ENCODE measurements around the gene WNT6. TPM values are rescaled to one million over a fixed set of nuclear protein-coding genes. Genes with fewer than 3 reads are reported as not detected.
A peak's percentile ranks its signal among the peaks of the same experiment; 100 is the strongest.

WNT6 gene
- total RNA-seq, 2 donors from 2014 or later = not detected

GRCh38 chr2:218902427-218902826, 42.8 kb downstream of the WNT6 start:
- no peak overlapping the region for H3K4me3 ChIP-seq (ENCODE audit: low read length)
- TF ChIP-seq, protein P1, sequence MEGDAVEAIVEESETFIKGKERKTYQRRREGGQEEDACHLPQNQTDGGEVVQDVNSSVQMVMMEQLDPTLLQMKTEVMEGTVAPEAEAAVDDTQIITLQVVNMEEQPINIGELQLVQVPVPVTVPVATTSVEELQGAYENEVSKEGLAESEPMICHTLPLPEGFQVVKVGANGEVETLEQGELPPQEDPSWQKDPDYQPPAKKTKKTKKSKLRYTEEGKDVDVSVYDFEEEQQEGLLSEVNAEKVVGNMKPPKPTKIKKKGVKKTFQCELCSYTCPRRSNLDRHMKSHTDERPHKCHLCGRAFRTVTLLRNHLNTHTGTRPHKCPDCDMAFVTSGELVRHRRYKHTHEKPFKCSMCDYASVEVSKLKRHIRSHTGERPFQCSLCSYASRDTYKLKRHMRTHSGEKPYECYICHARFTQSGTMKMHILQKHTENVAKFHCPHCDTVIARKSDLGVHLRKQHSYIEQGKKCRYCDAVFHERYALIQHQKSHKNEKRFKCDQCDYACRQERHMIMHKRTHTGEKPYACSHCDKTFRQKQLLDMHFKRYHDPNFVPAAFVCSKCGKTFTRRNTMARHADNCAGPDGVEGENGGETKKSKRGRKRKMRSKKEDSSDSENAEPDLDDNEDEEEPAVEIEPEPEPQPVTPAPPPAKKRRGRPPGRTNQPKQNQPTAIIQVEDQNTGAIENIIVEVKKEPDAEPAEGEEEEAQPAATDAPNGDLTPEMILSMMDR (conservative IDR thresholded peaks at IDR 0.05) = no peak
- no peaks in the 10 kb centered on the region for H3K36me3 Mint-ChIP-seq (ENCODE audit: low read depth)
- H3K27ac Mint-ChIP-seq = no peak overlapping the region
- peaks cover 3% of the 10 kb centered on the region for H3K9me3 Mint-ChIP-seq
- H3K27me3 Mint-ChIP-seq (ENCODE audit: insufficient read depth) = peaks cover 93% of the 10 kb centered on the region
- no peak overlapping the region for H3K9ac ChIP-seq (ENCODE audit: extremely low read depth, low read length, poor library complexity, severe bottlenecking)
- H3K4me1 ChIP-seq (ENCODE audit: control insufficient read depth, insufficient read depth, low read length) = no peaks in the 10 kb centered on the region
- no peak for DNase-seq
- H3K4me1 Mint-ChIP-seq = no peaks in the 10 kb centered on the region
- H3K4me3 Mint-ChIP-seq = no peak overlapping the region
- H3K36me3 ChIP-seq (ENCODE audit: control insufficient read depth, insufficient read depth, low read length) = no peaks in the 10 kb centered on the region
- peaks cover 8% of the 10 kb centered on the region for H3K9me3 ChIP-seq (ENCODE audit: control insufficient read depth, low read length)
- 64 to 79% methylated on average over 4 of the region's 4 CpGs for WGBS, 2 experiments (ENCODE audit: insufficient coverage in 1 of 2, insufficient read length in 1 of 2)
- peaks cover 93% of the 10 kb centered on the region for H3K27me3 ChIP-seq (ENCODE audit: control insufficient read depth, insufficient read depth, low read length, poor library complexity, severe bottlenecking)
- no peak overlapping the region for H3K27ac ChIP-seq (ENCODE audit: low read depth, low read length)

DNA sequence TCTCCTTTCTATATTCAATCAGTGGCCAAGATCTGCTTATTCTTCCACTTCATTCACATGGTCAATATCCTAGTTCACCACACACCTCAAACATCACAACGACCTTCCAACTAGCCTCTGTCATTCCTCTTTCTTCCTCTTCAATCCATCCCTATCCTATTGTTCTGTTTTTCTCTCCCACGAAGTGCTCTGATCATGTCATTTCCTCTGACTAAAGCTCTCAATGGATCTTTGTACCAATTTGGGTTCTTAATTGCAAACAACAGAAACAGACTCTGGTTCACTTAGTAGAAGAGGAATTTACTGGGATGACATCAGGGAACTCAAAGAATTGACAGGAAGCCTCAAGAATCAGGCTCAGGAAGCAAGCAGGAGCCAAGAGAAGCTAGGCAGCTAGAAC, 44.6 kb downstream of the WNT6 start:
- Histone ChIP-seq H3K9ac (ENCODE audit: extremely low read depth, low read length, poor library complexity, severe bottlenecking) (no peak overlapping the region), H3K4me3 (ENCODE audit: low read length) (no peak overlapping the region), H3K36me3 (ENCODE audit: control insufficient read depth, insufficient read depth, low read length) (no peaks in the 10 kb centered on the region), H3K27me3 (ENCODE audit: control insufficient read depth, insufficient read depth, low read length, poor library complexity, severe bottlenecking) (peaks cover 88% of the 10 kb centered on the region), H3K27ac (ENCODE audit: low read depth, low read length) (no peak overlapping the region), H3K9me3 (ENCODE audit: control insufficient read depth, low read length) (peaks cover 8% of the 10 kb centered on the region), H3K4me1 (ENCODE audit: control insufficient read depth, insufficient read depth, low read length) (no peaks in the 10 kb centered on the region)
- no peak overlapping the region for H3K27ac Mint-ChIP-seq
- no peaks in the 10 kb centered on the region for H3K4me1 Mint-ChIP-seq
- WGBS, 2 experiments (ENCODE audit: insufficient coverage in 1 of 2, insufficient read length in 1 of 2) = 30 to 41% methylated on average over 2 of the region's 2 CpGs
- H3K27me3 Mint-ChIP-seq (ENCODE audit: insufficient read depth) = peaks cover 90% of the 10 kb centered on the region
- no peak overlapping the region for H3K4me3 Mint-ChIP-seq
- DNase-seq = no peak
- TF ChIP-seq, protein P1 (conservative IDR thresholded peaks at IDR 0.05) = no peak
- peaks cover 6% of the 10 kb centered on the region for H3K9me3 Mint-ChIP-seq
- no peaks in the 10 kb centered on the region for H3K36me3 Mint-ChIP-seq (ENCODE audit: low read depth)

GRCh38 chr2:218908721-218909619, 49.4 kb downstream of the WNT6 start:
- Histone ChIP-seq H3K27ac (ENCODE audit: low read depth, low read length) (no peak overlapping the region), H3K9me3 (ENCODE audit: control insufficient read depth, low read length) (no peaks in the 10 kb centered on the region), H3K4me3 (ENCODE audit: low read length) (peak overlapping the region; percentile 81), H3K36me3 (ENCODE audit: control insufficient read depth, insufficient read depth, low read length) (no peaks in the 10 kb centered on the region), H3K27me3 (ENCODE audit: control insufficient read depth, insufficient read depth, low read length, poor library complexity, severe bottlenecking) (peaks cover 43% of the 10 kb centered on the region), H3K9ac (ENCODE audit: extremely low read depth, low read length, poor library complexity, severe bottlenecking) (peak overlapping the region; percentile 53), H3K4me1 (ENCODE audit: control insufficient read depth, insufficient read depth, low read length) (peaks cover 3% of the 10 kb centered on the region)
- WGBS, 2 experiments (ENCODE audit: insufficient coverage in 1 of 2, insufficient read length in 1 of 2) = 8 to 45% methylated on average over 14 to 57 of the region's 58 CpGs
- TF ChIP-seq, protein P1 (conservative IDR thresholded peaks at IDR 0.05) = no peak
- H3K4me1 Mint-ChIP-seq = peaks cover 2% of the 10 kb centered on the region
- peaks cover 46% of the 10 kb centered on the region for H3K27me3 Mint-ChIP-seq (ENCODE audit: insufficient read depth)
- DNase-seq = peak; percentile 97
- peaks cover 4% of the 10 kb centered on the region for H3K36me3 Mint-ChIP-seq (ENCODE audit: low read depth)
- H3K4me3 Mint-ChIP-seq = peak overlapping the region; percentile 78
- H3K9me3 Mint-ChIP-seq = peaks cover 4% of the 10 kb centered on the region
- H3K27ac Mint-ChIP-seq = peak overlapping the region; percentile 91

Measured in endodermal cell (in vitro differentiated cells).